Activated CD4-positive, alpha-beta T cell treated with anti-CD3 and anti-CD28 coated beads, Interleukin-2, amount 50 U/mL, for 16 hours (primary cell): ENCODE measurements around the gene AEBP2.

ENCODE experiments used
- DNase-seq: peaks from one replicate; pipeline ENCODE4 v3.0.0-alpha.2; 2020

Gene AEBP2

DNA sequence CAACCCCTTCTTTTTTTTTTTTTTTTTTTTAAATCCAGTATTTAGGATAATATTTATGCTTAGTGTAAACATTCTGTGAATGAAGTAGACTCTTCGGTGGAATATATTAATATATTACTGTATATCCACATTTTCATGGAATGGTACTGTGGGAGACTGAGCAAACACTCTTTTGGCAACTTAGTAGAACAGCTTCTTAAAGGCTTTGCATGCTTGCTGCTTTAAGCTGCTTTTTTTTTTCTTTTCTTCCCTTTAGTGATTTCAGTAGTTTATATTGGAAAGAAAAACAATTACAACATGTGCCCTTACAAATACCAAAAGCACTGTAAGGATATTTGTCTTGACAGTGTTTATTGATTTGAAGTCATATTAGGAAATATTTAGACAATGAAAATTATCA, 78.9 kb downstream of the AEBP2 start:
- no peak for DNase-seq

DNA sequence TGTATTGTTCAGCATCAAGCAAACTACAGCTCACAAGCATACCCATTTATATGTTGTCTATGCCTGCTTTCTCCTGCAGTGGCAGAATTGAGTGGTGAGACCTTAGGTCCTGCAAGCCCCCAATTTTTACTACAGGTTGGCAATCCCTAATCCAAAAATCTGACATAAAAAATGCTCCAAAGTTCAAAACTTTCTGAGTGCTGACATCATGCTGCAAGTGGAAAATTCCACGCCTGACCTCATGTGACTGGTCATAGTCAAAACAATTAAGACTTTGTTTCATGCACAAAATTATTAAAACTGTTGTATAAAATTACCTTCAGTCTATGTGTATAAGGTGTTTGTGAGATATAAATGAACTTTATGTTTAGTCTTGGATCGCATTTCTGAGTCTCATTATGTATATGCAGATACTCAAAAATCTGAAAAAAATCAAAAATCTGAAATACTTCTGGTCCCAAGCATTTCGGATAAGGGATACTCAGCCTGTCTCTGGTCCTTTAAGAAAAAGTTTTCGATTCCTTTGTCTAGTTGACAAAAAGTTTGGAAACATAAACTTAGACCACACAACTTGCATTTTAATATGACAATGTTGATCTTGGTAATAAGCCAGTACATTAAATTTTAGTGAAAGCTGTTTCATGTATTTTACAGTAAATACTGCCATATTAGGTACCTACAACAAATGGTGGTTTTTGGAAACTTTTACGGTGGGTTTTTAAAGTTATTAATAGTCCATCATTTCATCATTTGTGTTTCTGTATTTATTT, 81.5 kb downstream of the AEBP2 start:
- no peak for DNase-seq

- no peak for DNase-seq
These were observed 86.0 kb downstream of the AEBP2 start for GRCh38 chr12:19525274-19525673.

- DNase-seq = no peak
These were observed 88.6 kb downstream of the AEBP2 start for GRCh38 chr12:19527866-19528265.

DNA sequence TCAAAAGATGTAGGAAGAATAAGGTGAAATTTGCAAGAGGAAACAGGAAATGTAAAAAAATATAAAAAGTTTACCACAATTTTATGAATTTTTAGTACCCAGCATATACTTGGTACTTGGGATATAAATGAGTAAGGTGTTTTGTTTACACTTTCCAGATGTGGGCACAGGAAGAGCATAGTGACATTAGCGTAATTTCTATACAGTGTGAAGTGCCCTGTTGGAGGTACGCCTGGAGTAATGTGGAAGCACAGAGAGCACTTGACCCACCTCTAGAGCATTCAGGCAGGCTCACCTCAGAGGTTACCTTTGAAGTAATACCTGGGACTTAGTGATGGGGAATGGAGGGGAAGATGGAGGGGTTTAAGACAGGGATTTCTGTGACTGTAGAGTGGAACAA, 89.5 kb downstream of the AEBP2 start:
- DNase-seq = no peak

- no peak for DNase-seq
These were observed 90.8 kb downstream of the AEBP2 start for GRCh38 chr12:19529951-19530636.

DNA sequence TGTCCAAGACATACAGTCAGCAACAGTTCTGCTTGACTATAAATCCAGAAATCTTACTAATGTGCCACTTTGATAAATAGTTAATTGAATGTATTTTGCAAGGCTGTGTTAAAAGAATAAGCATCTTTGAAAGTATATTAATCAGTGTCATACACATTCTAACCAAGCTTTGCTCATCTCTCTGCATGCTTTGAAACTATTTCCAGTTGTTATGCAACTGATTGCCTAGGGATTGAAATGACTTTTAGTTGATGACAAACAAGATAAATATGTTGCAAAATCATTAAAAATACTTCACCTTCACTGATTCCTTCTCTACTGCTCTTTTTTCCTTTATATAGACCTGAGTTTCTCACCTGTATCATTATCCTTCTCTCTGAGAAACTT, 91.3 kb downstream of the AEBP2 start:
- no peak for DNase-seq

GRCh38 chr12:19533567-19533966, 94.3 kb downstream of the AEBP2 start:
- no peak for DNase-seq

DNA sequence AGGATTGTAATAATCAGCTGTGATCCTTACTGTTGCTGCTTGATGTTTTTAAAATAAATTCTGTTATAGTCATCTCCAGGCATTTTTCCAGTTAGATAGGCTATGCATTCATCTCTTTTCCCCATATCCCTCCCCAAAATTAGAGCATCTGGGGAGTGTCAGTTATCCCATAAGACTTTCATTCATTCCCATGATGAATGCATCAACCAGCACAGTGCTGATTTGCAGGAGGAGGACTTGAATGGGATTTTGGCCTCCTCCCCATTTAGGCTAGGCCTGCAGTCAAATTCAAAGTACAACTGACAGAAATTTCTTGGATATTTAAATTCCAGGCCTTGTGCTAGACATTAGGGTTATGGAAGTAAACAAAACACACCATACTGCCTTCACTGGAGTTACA, 99.8 kb downstream of the AEBP2 start:
- DNase-seq = no peak

DNA sequence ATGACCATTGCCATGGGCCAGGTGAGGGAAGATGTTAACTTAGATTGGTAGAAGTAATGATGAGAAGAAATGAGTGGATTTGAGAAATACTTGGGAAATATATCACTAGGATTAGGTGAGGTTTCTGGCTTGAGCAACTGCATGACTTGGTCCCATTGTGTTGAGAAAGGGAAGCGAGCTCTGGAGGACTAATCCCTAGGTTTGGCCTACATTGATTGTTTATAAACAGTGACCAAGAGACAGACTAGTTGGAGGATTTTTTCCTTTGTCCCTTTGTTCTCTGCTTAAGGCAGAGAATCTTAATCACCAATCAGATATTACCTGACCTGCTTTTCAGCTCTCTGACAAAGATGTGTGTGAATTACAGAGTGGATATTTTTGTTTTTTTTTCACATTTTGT, 100.5 kb downstream of the AEBP2 start:
- DNase-seq = no peak

GRCh38 chr12:19542606-19543005, 103.3 kb downstream of the AEBP2 start:
- DNase-seq = no peak

- DNase-seq = no peak
These were observed 105.1 kb downstream of the AEBP2 start for GRCh38 chr12:19544353-19544752.

GRCh38 chr12:19545301-19545700, 106.0 kb downstream of the AEBP2 start:
- no peak for DNase-seq

GRCh38 chr12:19546027-19546426, 106.7 kb downstream of the AEBP2 start:
- no peak for DNase-seq

DNA sequence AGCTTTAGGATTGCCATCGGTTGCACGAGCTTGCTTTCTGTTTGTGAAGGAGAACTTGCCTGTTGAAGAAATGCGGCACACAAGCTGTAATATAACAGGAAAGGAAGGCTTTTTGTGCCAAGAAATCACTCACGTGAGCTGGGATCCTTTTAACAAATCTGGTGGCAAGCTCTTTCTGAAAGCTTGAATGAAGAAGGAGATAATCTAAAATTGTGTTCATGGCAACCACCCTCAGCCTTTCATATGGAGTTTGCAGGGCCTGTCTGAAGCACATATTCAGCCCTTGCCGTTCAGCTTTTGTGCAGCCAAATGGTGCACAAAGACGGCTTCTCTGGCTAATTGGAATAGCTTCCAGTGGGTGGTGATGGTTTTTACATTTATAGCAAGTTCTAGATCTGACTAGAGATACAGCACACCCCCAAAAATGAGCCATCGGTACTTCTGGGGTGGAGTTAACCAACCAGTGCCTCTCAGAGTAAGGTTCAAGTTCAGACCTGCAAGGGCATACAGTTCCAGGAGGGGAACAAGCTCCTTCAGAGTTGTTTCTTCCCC, 107.4 kb downstream of the AEBP2 start:
- no peak for DNase-seq

GRCh38 chr12:19547271-19547671, 108.0 kb downstream of the AEBP2 start:
- DNase-seq = no peak

GRCh38 chr12:19548834-19549233, 109.5 kb downstream of the AEBP2 start:
- DNase-seq = no peak

GRCh38 chr12:19550626-19551025, 111.3 kb downstream of the AEBP2 start:
- no peak for DNase-seq

DNA sequence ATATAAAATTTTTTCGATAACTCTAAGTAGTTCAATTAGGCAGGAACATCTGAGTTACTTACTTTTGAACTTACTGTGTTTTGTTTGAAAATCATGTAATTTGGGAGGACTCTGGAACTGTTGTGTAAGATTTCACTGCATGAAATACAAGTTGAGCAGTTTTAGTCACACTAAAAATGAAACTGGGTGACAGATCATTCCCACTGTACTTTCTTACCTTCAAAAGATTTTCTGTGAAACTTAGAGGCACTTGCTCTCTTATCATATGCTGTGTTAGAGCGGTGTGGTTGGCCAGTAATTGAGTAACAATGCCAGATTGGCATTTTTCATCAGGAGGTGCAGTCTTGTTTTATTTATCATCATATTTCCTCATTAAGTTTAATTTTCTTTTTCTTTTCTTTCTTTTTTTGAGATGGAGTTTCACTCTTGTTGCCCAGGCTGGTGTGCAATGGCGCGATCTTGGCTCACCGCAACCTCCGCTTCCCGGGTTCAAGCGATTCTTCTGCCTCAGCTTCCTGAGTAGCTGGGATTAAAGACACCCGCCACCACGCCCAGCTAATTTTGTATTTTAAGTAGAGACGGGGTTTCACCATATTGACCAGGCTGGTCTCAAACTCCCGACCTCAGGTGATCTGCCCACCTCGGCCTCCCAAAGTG, 113.3 kb downstream of the AEBP2 start:
- peak; percentile 83 for DNase-seq

- DNase-seq = no peak
These were observed 113.9 kb downstream of the AEBP2 start for GRCh38 chr12:19553175-19553574.

DNA sequence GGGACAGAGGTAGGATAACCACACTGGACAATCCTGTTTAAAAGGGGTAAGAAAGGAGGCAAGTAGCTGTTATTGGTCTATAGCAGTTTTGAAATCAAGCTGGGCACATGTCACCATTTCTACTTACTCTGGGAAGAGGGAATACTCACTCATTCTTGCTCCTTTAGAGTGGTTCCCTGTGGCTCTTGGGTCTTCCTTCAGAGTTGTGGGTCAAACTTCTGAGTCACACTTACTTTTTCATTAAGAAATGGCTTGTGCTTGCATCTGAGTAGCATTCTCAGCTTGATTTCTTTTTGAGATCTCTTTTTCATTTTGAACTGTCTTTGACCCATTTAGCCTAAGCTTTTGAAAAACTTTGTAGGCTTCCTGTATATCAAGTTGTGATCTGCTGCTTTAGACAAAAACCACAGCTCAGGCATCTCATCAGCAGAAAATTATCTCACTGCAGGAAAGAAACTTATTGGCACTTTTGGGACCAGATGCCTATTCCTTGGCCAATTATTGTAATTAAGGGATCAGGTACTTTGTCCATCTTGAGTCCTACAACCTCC, 122.2 kb downstream of the AEBP2 start:
- DNase-seq = no peak
